H1 (cell line): ENCODE measurements around the gene FAM53B.

Source experiments
- ASH2L ChIP-seq: fragments of 200-600, 300-600 bp; sonication (generic); IDR thresholded peaks from one replicate; pipeline ENCODE4 v1.7.1; 2017; ENCODE audit warnings: low read length
- CBX8 ChIP-seq: fragments of 300-800, 300-1000 bp; sonication (generic); IDR thresholded peaks from 2 replicates; pipeline ENCODE4 v1.7.1; 2016; ENCODE audit warnings: low read depth, low read length, borderline replicate concordance
- CEBPB ChIP-seq: IDR thresholded peaks from 2 replicates; pipeline ENCODE4 v1.6.1; 2012; ENCODE audit warnings: low read depth, low read length
- CTCF ChIP-seq, 3 experiments: IDR thresholded peaks; 1 replicate in 2 of 3; 2 replicates in 1 of 3; pipeline versions ENCODE4 v1.5.1 to v1.6.1; 2011; ENCODE audit warnings: low read length in 3 of 3, mild to moderate bottlenecking in 3 of 3, inconsistent platforms in 2 of 3, low read depth in 1 of 3, moderate library complexity in 1 of 3; ENCODE audit not compliant: insufficient read depth in 1 of 3; ENCODE audit errors: control extremely low read depth in 1 of 3
- EZH2 ChIP-seq: fragments of 200-600 bp; sonication (generic); IDR thresholded peaks from 2 replicates; pipeline ENCODE4 v1.7.1; 2012; ENCODE audit warnings: low read depth, mild to moderate bottlenecking, moderate library complexity, low read length, inconsistent platforms; ENCODE audit not compliant: severe bottlenecking
- HDAC2 ChIP-seq, 2 experiments: fragments of 300-600 bp in 1 of 2; sonication (generic) in 1 of 2; IDR thresholded peaks; 2 replicates each; pipeline ENCODE4 v1.6.1; 2011 to 2012; ENCODE audit warnings: low read depth in 2 of 2, low read length in 2 of 2, mild to moderate bottlenecking in 2 of 2, moderate library complexity in 2 of 2, borderline replicate concordance in 1 of 2, inconsistent platforms in 1 of 2
- KDM1A ChIP-seq: fragments of 200-600, 300-600 bp; sonication (generic); IDR thresholded peaks from 2 replicates; pipeline ENCODE4 v1.7.1; 2016; ENCODE audit warnings: mild to moderate bottlenecking, low read length, borderline replicate concordance
- RFX5 ChIP-seq: IDR thresholded peaks from 2 replicates; pipeline ENCODE4 v1.6.1; 2011; ENCODE audit warnings: low read depth, low read length, improper control_type of control experiment, borderline replicate concordance

GRCh38 chr10:124668517-124669051 lies 75.6 kb downstream of the FAM53B start:
- TF ChIP-seq CTCF (IDR thresholded peaks at IDR 0.05; ENCODE audit: control extremely low read depth in 1 of 3, insufficient read depth in 1 of 3, low read depth in 1 of 3, low read length in 3 of 3) (no peak), EZH2 (no peak), KDM1A (no peak), HDAC2 (IDR thresholded peaks at IDR 0.05; ENCODE audit: borderline replicate concordance in 1 of 2, low read depth in 2 of 2, low read length in 2 of 2) (no peak), RFX5 (no peak), ASH2L (no peak), CBX8 (no peak), CEBPB (no peak)
